ENCODE measurements around the gene SENP5.

DNA sequence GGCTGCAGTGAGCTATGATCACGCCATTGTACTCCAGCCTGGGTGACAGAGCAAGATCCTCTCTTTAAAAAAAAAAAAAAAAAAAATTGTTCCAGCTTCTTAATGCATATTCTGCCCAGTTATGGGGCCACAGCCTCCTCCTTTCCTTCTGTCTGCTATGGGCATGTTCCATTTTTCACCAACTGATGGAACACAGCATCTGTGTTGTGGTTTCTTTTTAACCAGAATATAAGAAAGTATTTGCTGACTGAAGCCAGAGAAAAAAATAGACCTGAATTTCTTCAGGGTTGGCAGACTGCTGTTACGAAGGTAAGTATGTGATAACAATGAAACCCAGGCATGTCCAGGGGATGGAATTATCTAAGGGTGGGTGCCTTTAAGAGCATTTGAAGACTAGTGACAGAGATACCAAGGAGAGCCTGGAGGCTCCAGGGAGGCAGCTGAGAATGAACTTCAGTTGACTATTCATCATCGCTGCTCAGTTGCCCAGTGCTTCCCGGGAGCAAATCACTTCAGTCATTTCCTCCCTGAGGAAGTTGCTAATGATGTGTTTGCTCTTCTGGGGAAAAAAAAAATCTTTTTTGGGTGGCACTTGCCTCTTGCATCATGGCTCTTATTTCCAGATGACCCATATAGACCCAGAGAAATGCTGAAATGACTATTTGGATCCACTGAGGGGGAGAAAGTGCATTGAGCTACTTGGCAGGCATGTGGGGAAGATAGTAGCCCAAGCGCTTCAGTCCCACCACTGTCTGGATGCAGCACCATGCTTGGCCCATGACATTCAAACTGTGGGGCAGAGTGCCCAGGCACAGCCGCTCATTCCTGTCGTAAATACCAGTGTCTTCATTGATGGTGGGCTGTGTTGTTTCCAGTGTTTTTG, 60.1 kb downstream of the SENP5 start:
- TF ChIP-seq, protein P1, sequence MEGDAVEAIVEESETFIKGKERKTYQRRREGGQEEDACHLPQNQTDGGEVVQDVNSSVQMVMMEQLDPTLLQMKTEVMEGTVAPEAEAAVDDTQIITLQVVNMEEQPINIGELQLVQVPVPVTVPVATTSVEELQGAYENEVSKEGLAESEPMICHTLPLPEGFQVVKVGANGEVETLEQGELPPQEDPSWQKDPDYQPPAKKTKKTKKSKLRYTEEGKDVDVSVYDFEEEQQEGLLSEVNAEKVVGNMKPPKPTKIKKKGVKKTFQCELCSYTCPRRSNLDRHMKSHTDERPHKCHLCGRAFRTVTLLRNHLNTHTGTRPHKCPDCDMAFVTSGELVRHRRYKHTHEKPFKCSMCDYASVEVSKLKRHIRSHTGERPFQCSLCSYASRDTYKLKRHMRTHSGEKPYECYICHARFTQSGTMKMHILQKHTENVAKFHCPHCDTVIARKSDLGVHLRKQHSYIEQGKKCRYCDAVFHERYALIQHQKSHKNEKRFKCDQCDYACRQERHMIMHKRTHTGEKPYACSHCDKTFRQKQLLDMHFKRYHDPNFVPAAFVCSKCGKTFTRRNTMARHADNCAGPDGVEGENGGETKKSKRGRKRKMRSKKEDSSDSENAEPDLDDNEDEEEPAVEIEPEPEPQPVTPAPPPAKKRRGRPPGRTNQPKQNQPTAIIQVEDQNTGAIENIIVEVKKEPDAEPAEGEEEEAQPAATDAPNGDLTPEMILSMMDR (IDR thresholded peaks at IDR 0.05) = no peak
- no peak for TF ChIP-seq POLR2A (IDR thresholded peaks at IDR 0.05)
